ENCODE measurements around the gene MAD1L1. TPM values are rescaled to one million over a fixed set of nuclear protein-coding genes. Genes with fewer than 3 reads are reported as not detected.

MAD1L1 gene
- polyA plus RNA-seq, 2 donors, result 18.0 to 24.9 TPM

GRCh38 chr7:2111568-2111967, 121.2 kb downstream of the MAD1L1 start:
- Histone ChIP-seq H3K4me3 (ENCODE audit: low read depth in 1 of 2, low read length in 2 of 2) (no peak overlapping the region), H3K36me3 (ENCODE audit: control insufficient read depth in 2 of 2, insufficient read depth in 2 of 2, low read length in 1 of 2) (peaks cover 0 to 4% of the 10 kb centered on the region in 2 donors), H3K27ac (ENCODE audit: low read depth in 2 of 2, low read length in 1 of 2) (no peak overlapping the region), H3K9me3 (ENCODE audit: control insufficient read depth in 2 of 2, insufficient read depth in 1 of 2, low read depth in 1 of 2, low read length in 1 of 2) (no peaks in the 10 kb centered on the region), H3K27me3 (ENCODE audit: control insufficient read depth in 1 of 2, insufficient read depth in 2 of 2, low read length in 2 of 2) (no peaks in the 10 kb centered on the region), H3K4me1 (ENCODE audit: control insufficient read depth in 2 of 2, insufficient read depth in 2 of 2, low read length in 1 of 2) (peaks cover 1 to 14% of the 10 kb centered on the region in 2 donors)
- WGBS, 2 donors, result 91 to 94% methylated on average over 13 of the region's 13 CpGs

GRCh38 chr7:2110610-2111396, 121.9 kb downstream of the MAD1L1 start:
- no peaks in the 10 kb centered on the region for H3K27me3 ChIP-seq (ENCODE audit: control insufficient read depth in 1 of 2, insufficient read depth in 2 of 2, low read length in 2 of 2)
- no peak overlapping the region for H3K4me3 ChIP-seq (ENCODE audit: low read depth in 1 of 2, low read length in 2 of 2)
- H3K9me3 ChIP-seq (ENCODE audit: control insufficient read depth in 2 of 2, insufficient read depth in 1 of 2, low read depth in 1 of 2, low read length in 1 of 2), result no peaks in the 10 kb centered on the region
- WGBS, 2 donors, result 68 to 80% methylated on average over 34 of the region's 34 CpGs
- H3K36me3 ChIP-seq (ENCODE audit: control insufficient read depth in 2 of 2, insufficient read depth in 2 of 2, low read length in 1 of 2), result peaks cover 0 to 4% of the 10 kb centered on the region in 2 donors
- H3K4me1 ChIP-seq (ENCODE audit: control insufficient read depth in 2 of 2, insufficient read depth in 2 of 2, low read length in 1 of 2), result peaks cover 2 to 9% of the 10 kb centered on the region in 2 donors
- H3K27ac ChIP-seq (ENCODE audit: low read depth in 2 of 2, low read length in 1 of 2), result no peak overlapping the region

GRCh38 chr7:2109936-2110609, 122.7 kb downstream of the MAD1L1 start:
- H3K9me3 ChIP-seq (ENCODE audit: control insufficient read depth in 2 of 2, insufficient read depth in 1 of 2, low read depth in 1 of 2, low read length in 1 of 2), result no peaks in the 10 kb centered on the region
- H3K27ac ChIP-seq (ENCODE audit: low read depth in 2 of 2, low read length in 1 of 2), result peak overlapping the region in 1 of 2 donors; percentile 45
- peaks cover 0 to 4% of the 10 kb centered on the region in 2 donors for H3K36me3 ChIP-seq (ENCODE audit: control insufficient read depth in 2 of 2, insufficient read depth in 2 of 2, low read length in 1 of 2)
- no peak overlapping the region for H3K4me3 ChIP-seq (ENCODE audit: low read depth in 1 of 2, low read length in 2 of 2)
- peaks cover 2 to 11% of the 10 kb centered on the region in 2 donors for H3K4me1 ChIP-seq (ENCODE audit: control insufficient read depth in 2 of 2, insufficient read depth in 2 of 2, low read length in 1 of 2)
- WGBS, 2 donors, result 63 to 74% methylated on average over 28 of the region's 28 CpGs
- H3K27me3 ChIP-seq (ENCODE audit: control insufficient read depth in 1 of 2, insufficient read depth in 2 of 2, low read length in 2 of 2), result no peaks in the 10 kb centered on the region

- 87 to 90% methylated on average over 20 of the region's 20 CpGs for WGBS, 2 donors
- H3K4me1 ChIP-seq (ENCODE audit: control insufficient read depth in 2 of 2, insufficient read depth in 2 of 2, low read length in 1 of 2), result peaks cover 2 to 11% of the 10 kb centered on the region in 2 donors
- H3K27ac ChIP-seq (ENCODE audit: low read depth in 2 of 2, low read length in 1 of 2), result no peak overlapping the region
- H3K9me3 ChIP-seq (ENCODE audit: control insufficient read depth in 2 of 2, insufficient read depth in 1 of 2, low read depth in 1 of 2, low read length in 1 of 2), result no peaks in the 10 kb centered on the region
- H3K4me3 ChIP-seq (ENCODE audit: low read depth in 1 of 2, low read length in 2 of 2), result no peak overlapping the region
- peaks cover 0 to 4% of the 10 kb centered on the region in 2 donors for H3K36me3 ChIP-seq (ENCODE audit: control insufficient read depth in 2 of 2, insufficient read depth in 2 of 2, low read length in 1 of 2)
- H3K27me3 ChIP-seq (ENCODE audit: control insufficient read depth in 1 of 2, insufficient read depth in 2 of 2, low read length in 2 of 2), result no peaks in the 10 kb centered on the region
Measured at GRCh38 chr7:2109251-2109872, 123.4 kb downstream of the MAD1L1 start.

DNA sequence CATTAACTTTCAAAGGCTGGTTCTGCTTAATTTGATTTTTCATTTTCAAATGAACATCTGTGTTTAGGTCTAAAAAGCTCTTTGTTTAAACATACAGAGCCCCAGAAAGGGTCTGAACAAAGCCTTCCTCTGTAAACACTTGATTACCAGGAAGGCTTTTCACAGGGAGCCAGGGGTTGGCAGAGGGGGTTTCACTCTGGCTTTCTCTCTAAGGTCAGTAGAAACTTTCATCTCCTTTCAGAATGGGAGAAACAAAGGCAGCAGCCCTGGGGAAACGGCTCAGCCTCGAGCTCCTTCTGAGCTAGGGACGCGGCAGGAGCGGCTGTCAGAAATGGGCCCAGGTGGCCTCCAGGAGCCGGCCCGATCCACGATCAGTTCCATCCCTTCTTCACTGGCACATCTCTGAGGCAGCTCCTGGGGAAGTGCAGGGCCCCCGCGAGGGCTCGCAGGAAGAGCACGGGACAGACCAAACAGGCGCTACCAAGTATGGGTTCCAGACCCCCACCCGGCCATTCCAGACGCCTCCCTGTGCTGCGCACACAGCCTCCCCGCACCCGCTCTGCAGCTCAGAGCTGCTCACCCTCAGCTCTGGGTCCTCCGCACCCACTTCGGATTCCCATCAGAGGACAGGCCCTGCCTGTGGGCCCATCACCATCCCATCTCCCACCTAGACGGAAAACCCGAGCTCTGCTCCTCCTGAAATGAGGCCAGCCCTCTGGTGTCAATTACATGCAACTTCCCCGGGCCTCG, 124.1 kb downstream of the MAD1L1 start:
- H3K4me1 ChIP-seq (ENCODE audit: control insufficient read depth in 2 of 2, insufficient read depth in 2 of 2, low read length in 1 of 2), result peaks cover 7 to 11% of the 10 kb centered on the region in 2 donors
- H3K36me3 ChIP-seq (ENCODE audit: control insufficient read depth in 2 of 2, insufficient read depth in 2 of 2, low read length in 1 of 2), result peaks cover 0 to 2% of the 10 kb centered on the region in 2 donors
- no peaks in the 10 kb centered on the region for H3K9me3 ChIP-seq (ENCODE audit: control insufficient read depth in 2 of 2, insufficient read depth in 1 of 2, low read depth in 1 of 2, low read length in 1 of 2)
- 84 to 86% methylated on average over 24 of the region's 24 CpGs for WGBS, 2 donors
- H3K27ac ChIP-seq (ENCODE audit: low read depth in 2 of 2, low read length in 1 of 2), result no peak overlapping the region
- H3K27me3 ChIP-seq (ENCODE audit: control insufficient read depth in 1 of 2, insufficient read depth in 2 of 2, low read length in 2 of 2), result no peaks in the 10 kb centered on the region
- no peak overlapping the region for H3K4me3 ChIP-seq (ENCODE audit: low read depth in 1 of 2, low read length in 2 of 2)

- Histone ChIP-seq H3K9me3 (ENCODE audit: control insufficient read depth in 2 of 2, insufficient read depth in 1 of 2, low read depth in 1 of 2, low read length in 1 of 2) (no peaks in the 10 kb centered on the region), H3K27ac (ENCODE audit: low read depth in 2 of 2, low read length in 1 of 2) (no peak overlapping the region), H3K36me3 (ENCODE audit: control insufficient read depth in 2 of 2, insufficient read depth in 2 of 2, low read length in 1 of 2) (peaks cover 0 to 2% of the 10 kb centered on the region in 2 donors), H3K4me1 (ENCODE audit: control insufficient read depth in 2 of 2, insufficient read depth in 2 of 2, low read length in 1 of 2) (peaks cover 9 to 11% of the 10 kb centered on the region in 2 donors), H3K27me3 (ENCODE audit: control insufficient read depth in 1 of 2, insufficient read depth in 2 of 2, low read length in 2 of 2) (no peaks in the 10 kb centered on the region), H3K4me3 (ENCODE audit: low read depth in 1 of 2, low read length in 2 of 2) (no peak overlapping the region)
- 87 to 92% methylated on average over 9 of the region's 9 CpGs for WGBS, 2 donors
Measured at GRCh38 chr7:2108071-2108455, 124.7 kb downstream of the MAD1L1 start.

DNA sequence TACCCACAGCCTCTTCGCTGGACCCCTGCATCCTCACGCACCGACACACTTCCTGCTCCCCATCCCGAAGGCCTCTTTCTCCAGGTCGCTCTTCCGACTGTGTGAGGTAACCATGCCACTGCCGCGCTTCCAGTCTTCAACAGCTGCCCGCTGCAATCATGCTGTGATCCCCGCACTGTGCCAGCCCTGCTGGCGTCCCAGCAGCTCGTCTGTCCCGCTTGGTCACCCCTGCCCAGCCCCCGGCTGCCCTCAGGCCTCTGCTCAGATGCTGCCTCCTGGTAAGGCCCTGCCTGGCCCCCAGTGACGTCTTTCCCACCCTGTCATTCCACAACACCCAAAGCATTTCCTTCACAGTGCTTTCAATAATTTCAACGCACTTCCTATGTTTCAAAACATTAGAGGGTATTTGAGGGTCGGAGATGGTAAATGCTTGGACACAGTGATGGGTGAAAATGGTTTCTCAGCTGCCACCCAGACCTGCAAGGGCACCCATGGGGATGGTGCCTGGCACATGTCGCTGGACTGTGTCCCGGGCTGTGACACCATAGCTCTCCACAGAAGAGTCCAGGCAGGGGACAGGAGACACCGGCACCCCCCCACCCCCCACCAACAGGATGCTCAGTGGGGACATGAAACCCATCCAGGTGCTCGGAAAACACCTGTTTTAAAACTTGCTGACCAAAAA, 125.2 kb downstream of the MAD1L1 start:
- no peaks in the 10 kb centered on the region for H3K9me3 ChIP-seq (ENCODE audit: control insufficient read depth in 2 of 2, insufficient read depth in 1 of 2, low read depth in 1 of 2, low read length in 1 of 2)
- WGBS, 2 donors, result 83 to 84% methylated on average over 20 to 21 of the region's 21 CpGs
- H3K4me1 ChIP-seq (ENCODE audit: control insufficient read depth in 2 of 2, insufficient read depth in 2 of 2, low read length in 1 of 2), result peaks cover 9 to 11% of the 10 kb centered on the region in 2 donors
- no peak overlapping the region for H3K4me3 ChIP-seq (ENCODE audit: low read depth in 1 of 2, low read length in 2 of 2)
- no peaks in the 10 kb centered on the region for H3K27me3 ChIP-seq (ENCODE audit: control insufficient read depth in 1 of 2, insufficient read depth in 2 of 2, low read length in 2 of 2)
- H3K27ac ChIP-seq (ENCODE audit: low read depth in 2 of 2, low read length in 1 of 2), result no peak overlapping the region
- H3K36me3 ChIP-seq (ENCODE audit: control insufficient read depth in 2 of 2, insufficient read depth in 2 of 2, low read length in 1 of 2), result peaks cover 0 to 2% of the 10 kb centered on the region in 2 donors

DNA sequence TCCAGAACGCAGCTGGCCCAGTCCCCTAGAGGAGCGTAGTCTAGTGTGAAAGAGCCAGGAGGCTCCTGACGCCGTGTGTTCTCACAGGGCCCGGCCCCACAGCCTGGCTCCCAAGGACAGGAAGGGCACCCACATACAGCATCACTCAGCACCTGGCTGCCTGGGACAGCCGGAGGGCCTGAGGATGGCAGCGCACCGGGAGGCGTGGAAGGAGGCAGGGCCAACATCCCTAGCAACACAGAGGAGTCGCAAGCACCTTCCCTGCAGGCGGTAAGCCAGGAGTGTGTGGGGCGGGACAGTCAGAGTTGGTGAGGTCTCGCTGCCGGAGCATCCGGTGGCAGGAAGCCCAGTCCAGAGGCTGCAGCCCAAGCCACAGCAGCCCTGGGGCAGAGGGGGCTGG, 125.8 kb downstream of the MAD1L1 start:
- no peaks in the 10 kb centered on the region for H3K27me3 ChIP-seq (ENCODE audit: control insufficient read depth in 1 of 2, insufficient read depth in 2 of 2, low read length in 2 of 2)
- WGBS, 2 donors, result 51 to 65% methylated on average over 14 to 15 of the region's 15 CpGs
- no peak overlapping the region for H3K4me3 ChIP-seq (ENCODE audit: low read depth in 1 of 2, low read length in 2 of 2)

DNA sequence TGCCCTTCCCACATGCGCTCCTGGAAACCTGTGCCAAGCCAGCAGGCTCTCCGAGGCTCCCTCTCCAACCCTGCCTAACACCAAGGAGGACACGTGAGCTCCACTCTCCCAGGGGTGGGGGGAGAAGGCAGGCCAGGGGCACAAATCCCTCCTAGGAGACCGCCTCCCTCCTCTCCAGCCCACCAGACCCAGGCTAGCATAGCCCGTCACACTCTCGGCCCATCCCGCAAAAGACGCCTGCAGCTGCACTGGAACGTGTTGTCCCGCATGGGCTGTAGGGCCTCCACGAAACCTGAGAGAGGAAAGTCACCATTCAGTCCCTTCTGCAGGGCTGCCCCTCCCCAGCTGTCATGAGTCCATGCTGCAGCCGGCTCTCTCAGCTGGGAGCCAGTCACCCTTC, 126.3 kb downstream of the MAD1L1 start:
- Histone ChIP-seq H3K9me3 (ENCODE audit: control insufficient read depth in 2 of 2, insufficient read depth in 1 of 2, low read depth in 1 of 2, low read length in 1 of 2) (no peaks in the 10 kb centered on the region), H3K4me1 (ENCODE audit: control insufficient read depth in 2 of 2, insufficient read depth in 2 of 2, low read length in 1 of 2) (peaks cover 9 to 14% of the 10 kb centered on the region in 2 donors)

More for the DNA sequence above, 125.8 kb downstream of the MAD1L1 start:
- no peaks in the 10 kb centered on the region for H3K9me3 ChIP-seq (ENCODE audit: control insufficient read depth in 2 of 2, insufficient read depth in 1 of 2, low read depth in 1 of 2, low read length in 1 of 2)
- no peak overlapping the region for H3K27ac ChIP-seq (ENCODE audit: low read depth in 2 of 2, low read length in 1 of 2)
- H3K4me1 ChIP-seq (ENCODE audit: control insufficient read depth in 2 of 2, insufficient read depth in 2 of 2, low read length in 1 of 2), result peaks cover 9 to 13% of the 10 kb centered on the region in 2 donors
- peaks cover 0 to 2% of the 10 kb centered on the region in 2 donors for H3K36me3 ChIP-seq (ENCODE audit: control insufficient read depth in 2 of 2, insufficient read depth in 2 of 2, low read length in 1 of 2)

More for the DNA sequence above, 126.3 kb downstream of the MAD1L1 start:
- Histone ChIP-seq H3K27me3 (ENCODE audit: control insufficient read depth in 1 of 2, insufficient read depth in 2 of 2, low read length in 2 of 2) (no peaks in the 10 kb centered on the region), H3K27ac (ENCODE audit: low read depth in 2 of 2, low read length in 1 of 2) (no peak overlapping the region), H3K36me3 (ENCODE audit: control insufficient read depth in 2 of 2, insufficient read depth in 2 of 2, low read length in 1 of 2) (peaks cover 0 to 2% of the 10 kb centered on the region in 2 donors), H3K4me3 (ENCODE audit: low read depth in 1 of 2, low read length in 2 of 2) (no peak overlapping the region)
- 87 to 89% methylated on average over 12 of the region's 12 CpGs for WGBS, 2 donors

All from esophagus (tissue), 2 donors.